Body of pancreas (tissue), 4 donors: ENCODE data around the gene CCDC107.
"Not testable (repeated sequence)": the region's sequence is repeated elsewhere in the genome, so short reads cannot be mapped to it uniquely, and the experiment has no call there.

Experiments
- CTCF ChIP-seq, 7 experiments: fragments of 450-650 bp in 4 of 7; fragments of 200-600 bp in 3 of 7; sonication (generic) in 3 of 7; IDR thresholded peaks; one replicate each; pipeline ENCODE4 v1.5.1; 2016 to 2019; ENCODE audit warnings: antibody characterized with exemption in 7 of 7
- POLR2A ChIP-seq, 3 donors: fragments of 450-650 bp; IDR thresholded peaks; one replicate each; pipeline ENCODE4 v1.6.1; 2016; ENCODE audit warnings: antibody characterized with exemption in 3 of 3, mild to moderate bottlenecking in 2 of 3

GRCh38 chr9:35641478-35641877, 16.6 kb upstream of the CCDC107 start:
- not testable (repeated sequence) for TF ChIP-seq CTCF, POLR2A (IDR thresholded peaks at IDR 0.05)
